AG08395 (cell line): Measurements from ENCODE around the gene PRR11.
"Not testable (repeated sequence)": the region's sequence is repeated elsewhere in the genome, so short reads cannot be mapped to it uniquely, and the experiment has no call there.

Experiments
- DNase-seq: peaks from one replicate; pipeline ENCODE4 v3.0.0; 2012; ENCODE audit warnings: mixed read lengths, low spot score

PRR11 gene

DNA sequence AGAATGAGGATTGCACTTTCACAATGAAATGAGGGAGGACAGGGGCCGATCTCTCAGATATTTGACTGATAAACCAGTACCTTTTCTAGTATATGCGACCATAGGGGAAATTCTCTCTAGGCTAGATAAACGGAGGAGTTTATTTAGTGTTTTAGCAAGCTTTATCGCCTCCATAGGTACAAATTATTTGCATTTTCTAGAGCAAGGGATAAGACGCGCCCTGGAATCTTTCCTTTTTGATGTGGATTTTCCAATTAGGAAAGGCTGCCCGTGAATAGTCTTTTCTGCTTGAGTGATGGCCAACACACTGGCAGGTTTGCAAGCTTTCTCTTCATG lies 64.4 kb downstream of the PRR11 start:
- no peak for DNase-seq

DNA sequence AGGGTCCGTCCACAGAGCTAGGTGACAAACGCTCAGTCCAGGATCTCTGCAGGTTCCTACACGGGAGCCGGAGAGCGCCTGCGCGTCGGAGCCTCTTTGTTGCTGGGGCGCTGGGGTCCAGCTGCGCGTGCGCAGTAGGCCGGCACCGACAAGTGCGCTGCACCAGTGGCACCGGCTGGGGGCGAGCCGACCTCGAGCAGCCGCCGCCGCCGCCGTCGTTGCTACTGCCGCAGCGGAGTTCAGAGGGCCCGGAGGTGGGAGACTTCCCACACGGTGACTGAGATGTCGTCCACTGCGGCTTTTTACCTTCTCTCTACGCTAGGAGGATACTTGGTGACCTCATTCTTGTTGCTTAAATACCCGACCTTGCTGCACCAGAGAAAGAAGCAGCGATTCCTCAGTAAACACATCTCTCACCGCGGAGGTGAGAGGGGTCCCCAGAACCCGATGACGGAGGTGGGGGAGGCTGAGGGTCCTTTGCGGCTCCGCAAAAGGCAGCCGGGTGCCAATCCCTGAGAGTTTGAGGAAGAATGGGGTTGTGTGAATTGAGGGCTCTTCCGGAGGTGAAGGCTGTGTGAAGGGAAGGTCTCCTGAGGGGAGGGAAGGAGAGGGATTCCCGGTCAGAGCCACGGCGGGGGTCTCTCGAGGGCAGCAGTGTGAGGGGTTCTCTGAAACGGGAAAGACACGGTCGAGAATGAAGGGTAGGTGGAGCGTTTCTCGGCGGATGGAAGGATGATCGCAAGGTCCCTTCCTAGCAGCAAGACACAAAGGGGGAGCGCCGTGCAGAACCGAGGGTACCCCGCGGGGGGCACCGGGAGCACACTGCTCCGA lies 65.0 kb downstream of the PRR11 start, which contains the start of gene GDPD1:
Gene GDPD1, plus strand, starts transcription at position 184 of the 831 bp plus-strand sequence. Its CDS starts 99 bp downstream, at position 283.
- peak; percentile 99 for DNase-seq

DNA sequence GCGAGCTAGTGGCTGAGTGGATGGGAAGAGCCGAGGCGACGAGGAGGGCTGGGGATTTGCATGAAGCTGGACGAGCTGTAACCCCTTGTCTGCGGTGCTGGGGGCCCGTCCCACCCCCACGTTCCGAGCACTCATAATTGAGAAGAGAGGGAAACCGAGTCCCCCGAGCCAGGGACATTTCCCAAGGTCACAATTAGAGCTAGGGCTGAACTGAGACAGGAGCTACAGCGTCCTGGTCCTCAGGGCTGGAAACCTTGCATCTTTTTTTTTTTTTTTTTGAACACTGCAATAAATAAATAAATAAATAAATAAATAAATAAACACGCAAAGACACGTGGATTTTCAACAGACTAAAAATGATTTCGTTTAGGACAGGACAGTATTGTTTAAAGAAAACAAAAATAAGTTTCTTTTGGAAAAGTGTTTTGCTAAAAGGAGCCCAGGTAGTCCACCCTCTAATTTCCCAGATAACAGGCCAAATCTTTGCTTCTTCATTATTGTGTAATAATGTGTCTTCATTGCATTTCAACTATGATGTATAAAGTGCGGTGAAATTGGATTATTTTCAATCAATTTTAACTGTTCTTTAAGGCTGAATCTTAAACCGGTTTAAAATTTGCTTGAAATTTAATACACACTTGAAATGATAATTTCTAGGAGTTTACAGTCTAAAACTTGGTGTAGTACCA lies 65.8 kb downstream of the PRR11 start:
- no peak for DNase-seq

DNA sequence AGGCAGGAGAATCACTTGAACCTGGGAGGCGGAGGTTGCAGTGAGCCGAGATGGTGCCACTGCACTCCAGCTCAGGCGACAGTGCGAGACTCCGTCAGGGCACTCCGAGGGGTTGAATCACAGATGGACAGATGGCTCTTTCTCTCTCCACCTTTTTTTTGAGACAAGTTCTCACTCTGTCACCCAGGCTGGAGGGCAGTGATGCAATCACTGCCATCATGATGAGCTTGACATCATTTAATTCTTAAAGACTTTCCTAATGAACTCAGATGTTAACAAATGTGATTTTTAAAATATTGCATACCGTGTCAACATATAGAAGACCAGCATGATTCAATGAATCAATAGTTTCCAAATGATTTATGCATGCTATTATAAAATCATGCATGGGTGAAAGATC lies 68.3 kb downstream of the PRR11 start:
- no peak for DNase-seq

DNA sequence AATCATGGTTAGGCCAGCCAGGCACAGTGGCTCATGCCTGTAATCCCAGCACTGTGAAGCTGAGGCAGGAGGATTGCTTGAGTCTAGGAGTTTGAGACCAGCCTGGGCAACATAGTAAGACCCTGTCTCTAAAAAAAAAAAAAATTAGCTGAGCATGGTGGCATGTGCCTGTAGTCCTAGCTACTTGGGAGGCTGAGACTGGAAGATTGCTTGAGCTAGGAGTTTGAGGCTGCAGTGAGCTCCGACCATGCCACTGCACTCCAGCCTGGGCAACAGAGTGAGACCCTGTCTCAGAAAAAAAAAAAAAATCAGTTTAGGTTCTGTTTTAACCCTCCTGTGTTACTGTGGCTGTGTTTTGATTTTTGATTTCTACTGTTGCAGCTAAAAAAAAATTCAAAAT lies 73.0 kb downstream of the PRR11 start:
- DNase-seq: not testable (repeated sequence)

DNA sequence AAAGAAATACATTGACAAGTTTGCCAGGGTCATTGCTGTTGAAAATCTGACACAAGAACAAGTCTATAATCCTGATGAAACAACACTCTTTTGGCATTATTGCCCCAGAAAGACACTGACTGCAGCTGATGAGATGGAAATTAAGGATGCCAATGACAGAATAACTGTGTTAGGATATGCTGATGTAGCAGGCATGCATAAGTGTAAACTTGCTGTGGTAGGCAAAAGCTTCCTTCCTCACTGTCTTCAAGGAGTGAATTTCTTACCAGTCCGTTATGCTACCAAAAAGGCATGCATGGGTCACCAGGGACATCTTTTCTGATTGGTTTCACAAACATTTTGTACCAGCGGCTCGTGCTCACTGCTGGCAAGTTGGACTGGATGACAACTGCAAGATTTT lies 75.2 kb downstream of the PRR11 start:
- no peak for DNase-seq

DNA sequence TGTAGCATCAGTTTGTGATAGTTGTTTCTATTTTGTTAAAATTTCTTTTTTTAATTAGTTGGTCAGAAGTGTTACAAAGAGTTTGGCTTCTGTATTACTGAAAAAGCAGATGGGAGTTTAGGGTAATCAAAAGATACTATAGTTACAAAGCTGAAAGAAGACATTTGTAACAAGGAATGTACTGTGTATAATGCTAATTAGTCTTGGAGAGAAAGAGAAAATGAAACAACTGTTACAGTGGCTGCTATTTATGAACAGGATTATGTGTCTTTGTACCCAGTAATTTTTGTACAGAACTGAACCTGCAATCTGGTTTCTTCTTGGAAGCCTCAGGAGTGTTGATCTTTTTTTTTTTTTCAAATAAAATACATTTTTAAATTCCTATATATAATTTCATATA lies 79.1 kb downstream of the PRR11 start:
- DNase-seq: no peak

DNA sequence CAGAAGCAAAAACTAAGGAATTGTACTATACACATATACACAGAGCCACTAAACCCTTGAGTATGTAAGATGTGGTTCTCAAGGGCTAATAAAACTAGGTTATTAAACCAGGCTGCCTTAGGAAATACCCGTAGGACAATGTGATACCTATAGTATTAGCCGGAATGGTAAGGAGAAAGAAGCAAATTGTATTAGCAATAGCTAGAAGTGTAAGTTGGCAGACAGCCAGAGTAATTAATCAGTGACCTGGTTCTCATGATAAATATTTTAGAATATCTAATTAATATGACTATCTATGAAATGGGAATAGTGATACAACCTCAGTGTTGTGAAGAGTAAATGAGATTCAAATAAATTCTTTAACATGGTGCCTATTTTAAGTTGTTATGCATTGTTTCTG lies 83.4 kb downstream of the PRR11 start:
- DNase-seq: no peak

DNA sequence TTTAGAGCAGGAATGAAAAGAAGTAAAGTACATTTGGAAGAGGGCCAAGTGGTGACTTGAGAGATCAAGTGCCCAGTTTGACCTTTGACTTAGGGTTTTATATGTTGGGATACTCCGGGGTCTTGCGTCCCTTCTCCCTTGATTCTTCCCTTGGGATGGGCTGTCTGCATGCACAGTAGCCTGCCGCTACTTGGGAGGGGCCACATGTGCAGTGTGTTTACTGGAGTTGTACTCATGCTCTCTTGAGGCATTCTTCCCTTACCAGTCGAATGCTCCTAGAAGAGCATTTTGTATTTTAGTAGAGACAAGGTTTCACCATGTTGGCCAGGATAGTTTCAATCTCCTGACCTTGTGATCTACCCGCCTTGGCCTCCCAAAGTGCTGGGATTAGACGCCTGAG lies 88.5 kb downstream of the PRR11 start:
- no peak for DNase-seq
